Measurements from ENCODE around the gene RAPSN. TPM values are rescaled to one million over a fixed set of nuclear protein-coding genes. Genes with fewer than 3 reads are reported as not detected.

Gene RAPSN
- 1.0 TPM in 2 replicates for total RNA-seq (2021)
- Bru-seq, nascent RNA: percentile 52 among the genes with signal in this experiment
- percentile 60 among the genes with signal in this experiment for BruChase-seq, experiment 1, labeled RNA remaining after a 2-hour chase
- BruChase-seq, experiment 2, labeled RNA remaining after a 6-hour chase: percentile 75 among the genes with signal in this experiment
- long read RNA-seq: 0 reads

DNA sequence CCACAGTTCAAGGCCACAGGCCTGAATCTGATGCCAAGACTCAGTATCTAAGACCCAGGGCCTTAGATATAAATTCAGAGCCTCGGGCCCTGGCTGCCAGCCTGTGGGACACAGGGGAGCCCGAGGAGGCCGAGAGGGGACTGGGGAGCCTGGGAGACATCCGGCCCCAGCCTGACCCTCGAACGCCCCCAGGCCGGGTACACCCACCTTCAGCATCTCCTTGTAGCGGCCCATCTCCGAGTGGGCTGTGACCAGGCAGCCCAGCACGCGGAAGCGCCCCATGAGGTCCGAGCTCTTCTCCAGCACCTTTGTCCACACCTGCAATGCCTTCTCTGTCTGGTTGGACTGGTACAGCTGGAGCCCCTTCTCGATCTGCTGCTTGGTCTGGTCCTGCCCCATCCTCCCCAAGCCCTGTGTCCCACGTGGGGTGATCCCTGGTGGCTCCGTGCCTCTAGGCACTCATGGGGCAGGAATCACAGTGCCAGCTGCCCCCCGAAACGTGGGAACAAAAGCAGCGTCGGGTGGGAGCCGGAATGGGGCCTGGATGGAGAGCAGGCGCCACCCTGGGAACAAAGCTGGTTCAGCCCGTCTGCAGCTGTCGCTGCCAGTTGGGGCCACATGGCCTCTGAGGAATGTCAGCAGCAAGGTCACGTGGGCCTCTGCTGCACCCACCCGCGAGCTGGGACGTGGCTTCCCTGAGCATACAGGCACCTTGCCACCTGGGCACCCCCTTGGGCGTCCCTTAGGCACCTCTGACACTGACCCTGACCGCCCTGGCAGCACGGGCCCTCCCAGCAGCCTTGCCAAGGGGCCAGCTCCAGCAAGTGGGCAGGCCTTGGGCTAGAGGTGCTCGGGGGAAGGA lies at the start of gene RAPSN:
Gene RAPSN (minus strand): TSS at position 571 of the 862 bp plus-strand sequence. CDS start 172 bp downstream, at position 399.
- Histone ChIP-seq H3K9me3 (ENCODE audit: low read depth, low read length, poor library complexity, severe bottlenecking) (no peaks in the 10 kb centered on the region), H3K27me3 (replicated peaks; ENCODE audit: insufficient read depth, low read depth, low read length, poor library complexity) (no peaks in the 10 kb centered on the region), H3K27ac (ENCODE audit: low read depth, low read length, poor library complexity, severe bottlenecking) (no peak within 1 kb of the TSS), H3K4me1 (ENCODE audit: insufficient read depth, low read length, poor library complexity, severe bottlenecking) (no peaks in the 10 kb centered on the region), H3K36me3 (ENCODE audit: insufficient read depth, low read length, poor library complexity, severe bottlenecking) (no peaks in the 10 kb centered on the region), H3K4me3 (ENCODE audit: low read depth, low read length, poor library complexity, severe bottlenecking) (no peak within 1 kb of the TSS)
- no TSS peak for BruUV-seq (replicated peaks)
- ChIA-PET CTCF (interaction anchor here (0.6 kb wide), 1 partner anchor 193 kb away, joined by 3 read pairs; no protein-coding TSS in a partner anchor), POLR2A (ENCODE audit: low non-redundant PET) (interaction anchor here (0.5 kb wide), 1 partner anchor 487 kb away, joined by 17 read pairs; no protein-coding TSS in a partner anchor)
- intact Hi-C loops (cut with micrococcal nuclease; ENCODE audit: unreplicated experiment): no loop called here
- TF ChIP-seq EZH2 (IDR thresholded peaks at IDR 0.05; ENCODE audit: borderline replicate concordance, low read depth, low read length, poor library complexity, severe bottlenecking) (no peak), CTCF (conservative IDR thresholded peaks at IDR 0.05; ENCODE audit: low read depth, low read length) (no peak)
- no peak for DNase-seq (ENCODE audit: low spot score)

DNA sequence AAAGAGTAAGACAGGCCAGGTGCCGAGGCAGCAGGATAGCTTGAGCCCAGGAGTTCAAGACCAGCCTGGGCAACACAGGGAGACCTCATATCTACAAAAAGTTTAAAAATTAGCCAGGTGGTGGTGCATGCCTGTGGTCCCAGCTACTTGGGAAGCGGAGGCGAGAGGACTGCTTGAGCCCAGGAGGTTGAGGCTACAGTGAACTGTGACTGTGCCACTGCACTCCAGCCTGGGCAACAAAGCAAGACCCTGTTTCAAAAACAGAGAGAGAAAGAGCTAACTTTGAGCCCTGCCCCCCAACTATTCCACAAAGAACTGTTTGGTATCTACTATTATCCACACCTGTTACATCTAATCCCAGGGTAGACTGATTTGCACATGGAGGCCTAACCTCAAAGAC lies 49.2 kb upstream of the RAPSN start:
- BruUV-seq (replicated peaks): no TSS peak
- intact Hi-C loops (cut with micrococcal nuclease; ENCODE audit: unreplicated experiment): no loop called here
- no peak overlapping the region for H3K4me3 ChIP-seq (ENCODE audit: low read depth, low read length, poor library complexity, severe bottlenecking)
- no peak for DNase-seq (ENCODE audit: low spot score)
- ChIA-PET POLR2A (ENCODE audit: low non-redundant PET) (interaction anchor here (1.0 kb wide), 1 partner anchor 17 kb away, joined by 4 read pairs; no protein-coding TSS in a partner anchor), CTCF (no interaction called here)
- TF ChIP-seq EZH2 (IDR thresholded peaks at IDR 0.05; ENCODE audit: borderline replicate concordance, low read depth, low read length, poor library complexity, severe bottlenecking): no peak
- no peak for TF ChIP-seq CTCF (conservative IDR thresholded peaks at IDR 0.05; ENCODE audit: low read depth, low read length)
- peaks cover 39% of the 10 kb centered on the region for H3K36me3 ChIP-seq (ENCODE audit: insufficient read depth, low read length, poor library complexity, severe bottlenecking)
- H3K9me3 ChIP-seq (ENCODE audit: low read depth, low read length, poor library complexity, severe bottlenecking): no peaks in the 10 kb centered on the region
- no peaks in the 10 kb centered on the region for H3K27me3 ChIP-seq (replicated peaks; ENCODE audit: insufficient read depth, low read depth, low read length, poor library complexity)
- H3K4me1 ChIP-seq (ENCODE audit: insufficient read depth, low read length, poor library complexity, severe bottlenecking): peaks cover 63% of the 10 kb centered on the region
- no peak overlapping the region for H3K27ac ChIP-seq (ENCODE audit: low read depth, low read length, poor library complexity, severe bottlenecking)

- ChIA-PET CTCF (no interaction called here), POLR2A (ENCODE audit: low non-redundant PET) (no interaction called here)
- no peak for TF ChIP-seq CTCF (conservative IDR thresholded peaks at IDR 0.05; ENCODE audit: low read depth, low read length)
- no peak for TF ChIP-seq EZH2 (IDR thresholded peaks at IDR 0.05; ENCODE audit: borderline replicate concordance, low read depth, low read length, poor library complexity, severe bottlenecking)
- Histone ChIP-seq H3K4me3 (ENCODE audit: low read depth, low read length, poor library complexity, severe bottlenecking) (no peak overlapping the region), H3K27me3 (replicated peaks; ENCODE audit: insufficient read depth, low read depth, low read length, poor library complexity) (no peaks in the 10 kb centered on the region), H3K36me3 (ENCODE audit: insufficient read depth, low read length, poor library complexity, severe bottlenecking) (peaks cover 37% of the 10 kb centered on the region), H3K4me1 (ENCODE audit: insufficient read depth, low read length, poor library complexity, severe bottlenecking) (peaks cover 58% of the 10 kb centered on the region), H3K9me3 (ENCODE audit: low read depth, low read length, poor library complexity, severe bottlenecking) (no peaks in the 10 kb centered on the region), H3K27ac (ENCODE audit: low read depth, low read length, poor library complexity, severe bottlenecking) (peak overlapping the region; percentile 57)
- intact Hi-C loops (cut with micrococcal nuclease; ENCODE audit: unreplicated experiment): no loop called here
- DNase-seq (ENCODE audit: low spot score): no peak
- BruUV-seq (replicated peaks): no TSS peak
Measured at GRCh38 chr11:47496808-47497207, 47.9 kb upstream of the RAPSN start.
